ENCODE measurements around the gene ATP6V1F.

The ATP6V1F gene

DNA sequence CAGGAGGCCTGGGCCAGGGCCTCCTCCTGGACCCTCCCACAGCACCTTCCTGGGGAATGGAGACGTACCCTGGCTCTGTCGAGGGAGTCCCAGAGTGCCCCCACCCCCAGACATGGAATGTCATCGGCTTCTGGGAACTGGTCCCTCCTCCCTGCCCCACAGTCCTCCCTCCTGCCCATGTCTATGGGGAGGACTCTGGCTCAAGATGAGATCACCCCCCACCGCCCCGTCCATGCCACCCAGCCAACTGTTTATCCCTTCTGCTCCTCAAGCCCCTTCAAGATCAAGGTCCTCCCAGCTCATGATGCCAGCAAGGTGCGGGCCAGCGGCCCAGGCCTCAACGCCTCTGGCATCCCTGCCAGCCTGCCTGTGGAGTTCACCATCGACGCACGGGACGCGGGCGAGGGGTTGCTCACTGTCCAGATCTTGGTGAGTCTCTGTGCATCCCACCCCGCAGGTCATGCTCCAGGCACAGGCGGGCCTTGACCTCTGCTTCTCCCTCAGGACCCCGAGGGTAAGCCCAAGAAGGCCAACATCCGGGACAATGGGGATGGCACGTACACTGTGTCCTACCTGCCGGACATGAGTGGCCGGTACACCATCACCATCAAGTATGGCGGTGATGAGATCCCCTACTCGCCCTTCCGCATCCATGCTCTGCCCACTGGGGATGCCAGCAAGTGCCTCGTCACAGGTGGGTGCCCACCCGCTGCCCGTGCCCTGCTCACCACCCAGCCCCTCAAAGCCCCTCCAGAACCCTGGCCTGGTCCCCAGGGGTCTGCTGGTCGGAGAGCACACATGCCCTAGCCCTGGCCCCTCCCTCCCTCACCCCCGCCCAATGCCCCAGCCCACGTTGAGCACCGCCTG is 14.1 kb upstream of the ATP6V1F start:
- DNase-seq (ENCODE audit: low read depth): no peak

DNA sequence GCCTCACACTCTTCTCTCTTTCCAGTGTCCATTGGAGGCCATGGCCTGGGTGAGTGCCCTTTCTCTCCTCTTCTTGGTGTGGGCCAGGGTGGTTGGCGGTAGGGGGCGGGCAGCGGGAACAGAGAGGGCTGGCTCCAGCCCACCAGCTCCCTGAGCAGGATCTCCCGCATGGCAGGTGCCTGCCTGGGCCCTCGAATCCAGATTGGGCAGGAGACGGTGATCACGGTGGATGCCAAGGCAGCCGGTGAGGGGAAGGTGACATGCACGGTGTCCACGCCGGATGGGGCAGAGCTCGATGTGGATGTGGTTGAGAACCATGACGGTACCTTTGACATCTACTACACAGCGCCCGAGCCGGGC is 13.5 kb upstream of the ATP6V1F start:
- no peak for DNase-seq (ENCODE audit: low read depth)

DNA sequence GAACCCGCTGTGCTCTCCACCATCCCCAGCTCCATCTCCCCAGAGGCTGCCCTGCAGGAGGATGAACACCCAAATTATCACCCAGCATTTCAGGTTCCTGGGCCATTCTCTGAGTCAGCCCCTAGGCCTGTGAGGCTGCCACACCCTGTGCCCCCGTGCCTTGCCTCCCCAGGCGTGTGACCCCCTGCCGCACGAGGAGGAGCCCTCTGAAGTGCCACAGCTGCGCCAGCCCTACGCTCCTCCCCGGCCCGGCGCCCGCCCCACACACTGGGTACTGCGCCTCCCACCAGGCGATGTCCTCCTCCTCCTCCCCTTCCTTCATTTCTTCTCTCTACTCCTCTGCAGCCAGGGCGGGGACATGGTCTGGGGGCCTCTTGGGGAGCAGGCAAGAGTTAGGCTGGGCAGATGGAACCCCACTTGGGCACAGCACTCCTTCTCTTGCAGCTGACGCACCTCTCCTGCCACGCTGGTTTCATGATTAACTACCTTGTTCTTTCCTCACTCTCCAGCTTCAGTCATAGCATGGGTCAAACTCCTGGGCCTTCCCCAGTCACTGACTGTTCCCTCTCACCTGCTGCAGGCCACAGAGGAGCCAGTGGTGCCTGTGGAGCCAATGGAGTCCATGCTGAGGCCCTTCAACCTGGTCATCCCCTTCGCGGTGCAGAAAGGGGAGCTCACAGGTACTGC is 12.7 kb upstream of the ATP6V1F start:
- DNase-seq (ENCODE audit: low read depth): no peak

DNA sequence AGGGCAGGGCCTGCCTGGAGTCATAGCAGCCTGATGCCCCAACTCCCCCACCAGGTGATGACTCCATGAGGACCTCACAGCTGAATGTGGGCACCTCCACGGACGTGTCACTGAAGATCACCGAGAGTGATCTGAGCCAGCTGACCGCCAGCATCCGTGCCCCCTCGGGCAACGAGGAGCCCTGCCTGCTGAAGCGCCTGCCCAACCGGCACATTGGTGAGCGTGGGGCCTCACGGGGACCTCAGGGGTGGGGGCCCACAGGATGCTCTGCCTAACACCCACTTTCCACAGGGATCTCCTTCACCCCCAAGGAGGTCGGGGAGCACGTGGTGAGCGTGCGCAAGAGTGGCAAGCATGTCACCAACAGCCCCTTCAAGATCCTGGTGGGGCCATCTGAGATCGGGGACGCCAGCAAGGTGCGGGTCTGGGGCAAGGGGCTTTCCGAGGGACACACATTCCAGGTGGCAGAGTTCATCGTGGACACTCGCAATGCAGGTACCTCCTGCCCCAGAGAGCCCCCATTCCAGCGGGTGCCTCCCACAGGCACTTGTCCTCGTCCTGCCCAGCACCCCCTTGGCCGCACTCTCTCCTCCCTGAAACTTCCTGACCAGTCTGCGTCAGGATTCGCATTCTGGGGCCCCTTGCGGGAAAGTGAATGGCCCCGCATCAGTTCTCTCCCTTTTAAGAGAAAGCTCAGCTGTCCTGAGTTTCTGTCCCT is 10.0 kb upstream of the ATP6V1F start:
- DNase-seq (ENCODE audit: low read depth): no peak

DNA sequence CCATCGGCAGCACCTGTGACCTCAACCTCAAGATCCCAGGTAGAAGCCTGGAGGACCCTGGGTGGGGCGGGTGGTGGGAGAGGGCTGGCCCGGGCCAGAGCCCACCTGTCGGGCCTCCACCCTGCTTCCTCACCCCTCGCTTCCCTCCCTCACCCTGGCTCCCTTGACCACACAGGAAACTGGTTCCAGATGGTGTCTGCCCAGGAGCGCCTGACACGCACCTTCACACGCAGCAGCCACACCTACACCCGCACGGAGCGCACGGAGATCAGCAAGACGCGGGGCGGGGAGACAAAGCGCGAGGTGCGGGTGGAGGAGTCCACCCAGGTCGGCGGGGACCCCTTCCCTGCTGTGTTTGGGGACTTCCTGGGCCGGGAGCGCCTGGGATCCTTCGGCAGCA is 8.9 kb upstream of the ATP6V1F start:
- DNase-seq (ENCODE audit: low read depth): no peak

DNA sequence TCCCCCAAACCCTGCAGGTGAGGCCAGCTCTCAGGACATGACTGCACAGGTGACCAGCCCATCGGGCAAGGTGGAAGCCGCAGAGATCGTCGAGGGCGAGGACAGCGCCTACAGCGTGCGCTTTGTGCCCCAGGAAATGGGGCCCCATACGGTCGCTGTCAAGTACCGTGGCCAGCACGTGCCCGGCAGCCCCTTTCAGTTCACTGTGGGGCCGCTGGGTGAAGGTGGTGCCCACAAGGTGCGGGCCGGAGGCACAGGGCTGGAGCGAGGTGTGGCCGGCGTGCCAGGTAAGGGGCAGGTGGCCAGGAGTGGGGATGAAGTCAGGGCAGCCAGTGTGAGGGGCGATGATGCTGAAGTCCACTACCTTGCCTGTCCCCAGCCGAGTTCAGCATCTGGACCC is 8.3 kb upstream of the ATP6V1F start:
- DNase-seq (ENCODE audit: low read depth): no peak

DNA sequence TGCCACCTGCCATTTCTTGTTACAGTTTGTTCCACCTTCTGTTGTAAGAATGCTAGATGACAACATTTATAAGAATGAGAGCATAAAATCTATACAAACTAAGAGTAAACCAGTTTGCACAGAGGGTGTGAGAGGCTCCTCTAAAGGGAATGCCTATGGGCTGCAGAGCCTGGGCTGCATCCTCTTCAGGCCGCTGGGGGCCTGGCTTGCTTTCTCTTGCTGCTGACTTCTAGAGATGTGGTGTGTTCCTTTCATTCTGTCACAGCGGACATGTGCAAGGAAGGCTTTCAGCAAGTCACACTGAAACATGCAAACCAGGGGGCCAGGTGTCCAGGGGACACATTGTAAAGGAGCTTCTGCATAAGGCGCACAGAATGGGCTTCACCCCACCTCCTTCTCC is 7.1 kb upstream of the ATP6V1F start:
- no peak for DNase-seq (ENCODE audit: low read depth)

DNA sequence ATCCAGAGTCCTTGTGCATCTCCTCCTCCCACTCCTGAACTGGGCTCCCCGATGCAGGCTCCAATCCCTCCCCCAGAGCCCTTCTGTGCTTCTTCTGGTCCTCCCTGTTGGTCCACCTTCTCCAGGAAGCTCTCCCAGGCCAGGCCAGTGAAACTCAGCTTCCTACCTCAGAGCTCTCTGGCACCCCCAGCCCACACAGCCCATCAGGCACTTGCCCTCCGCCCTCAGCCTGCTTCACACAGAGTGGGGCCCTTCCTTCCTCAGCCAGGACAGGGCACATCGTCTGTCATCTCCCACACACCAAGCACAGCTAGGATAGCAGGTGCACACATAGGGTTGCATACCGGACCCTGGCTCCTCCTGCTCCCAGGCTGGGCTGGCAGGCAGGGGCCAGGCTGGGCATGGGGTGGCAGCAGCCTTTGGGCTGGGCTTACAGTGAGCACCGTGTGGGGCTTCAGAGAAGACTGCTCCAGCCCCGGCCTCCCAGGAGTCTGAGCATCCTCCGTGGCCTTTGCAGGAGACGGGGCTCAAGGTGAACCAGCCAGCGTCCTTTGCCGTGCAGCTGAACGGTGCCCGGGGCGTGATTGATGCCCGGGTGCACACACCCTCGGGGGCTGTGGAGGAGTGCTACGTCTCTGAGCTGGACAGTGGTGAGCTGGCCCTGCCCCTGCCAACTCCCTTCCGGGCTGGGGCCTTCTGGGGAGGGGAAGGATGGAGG is 6.5 kb upstream of the ATP6V1F start:
- no peak for DNase-seq (ENCODE audit: low read depth)

DNA sequence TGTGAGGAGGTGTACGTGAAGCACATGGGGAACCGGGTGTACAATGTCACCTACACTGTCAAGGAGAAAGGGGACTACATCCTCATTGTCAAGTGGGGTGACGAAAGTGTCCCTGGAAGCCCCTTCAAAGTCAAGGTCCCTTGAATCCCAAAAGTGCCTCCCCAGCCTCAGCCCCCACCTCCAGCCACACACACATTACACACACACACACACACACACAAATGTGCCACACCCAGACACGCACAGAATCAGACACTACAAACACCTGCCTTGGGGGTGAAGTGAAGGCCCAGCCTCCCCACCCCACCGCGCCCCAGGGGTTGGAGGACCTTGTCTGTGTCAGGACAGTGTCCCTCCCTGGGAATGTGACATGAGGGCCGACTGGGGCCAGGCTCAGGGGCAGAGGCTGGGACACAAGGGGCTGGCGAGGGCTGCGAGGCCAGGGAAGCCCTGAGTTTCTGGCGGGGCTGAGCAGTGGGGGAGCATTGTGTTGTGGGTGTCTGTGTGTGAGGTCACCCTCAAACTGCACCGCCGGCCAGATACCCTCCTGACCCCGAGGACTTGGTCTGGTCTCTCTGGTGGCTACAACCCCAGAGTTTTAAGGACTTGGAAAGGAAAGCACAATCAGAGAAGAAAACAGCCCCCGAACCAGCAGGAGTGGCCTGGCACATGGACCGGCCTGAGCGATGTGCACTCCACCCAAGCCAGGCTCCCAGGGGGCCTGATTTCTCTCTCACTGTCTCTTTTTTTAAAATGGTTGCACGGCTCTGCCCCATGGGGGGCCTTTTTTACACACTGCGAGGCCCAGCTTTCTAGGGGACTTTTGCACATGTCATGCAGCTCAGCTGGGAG is 4.0 kb upstream of the ATP6V1F start:
- no peak for DNase-seq (ENCODE audit: low read depth)

DNA sequence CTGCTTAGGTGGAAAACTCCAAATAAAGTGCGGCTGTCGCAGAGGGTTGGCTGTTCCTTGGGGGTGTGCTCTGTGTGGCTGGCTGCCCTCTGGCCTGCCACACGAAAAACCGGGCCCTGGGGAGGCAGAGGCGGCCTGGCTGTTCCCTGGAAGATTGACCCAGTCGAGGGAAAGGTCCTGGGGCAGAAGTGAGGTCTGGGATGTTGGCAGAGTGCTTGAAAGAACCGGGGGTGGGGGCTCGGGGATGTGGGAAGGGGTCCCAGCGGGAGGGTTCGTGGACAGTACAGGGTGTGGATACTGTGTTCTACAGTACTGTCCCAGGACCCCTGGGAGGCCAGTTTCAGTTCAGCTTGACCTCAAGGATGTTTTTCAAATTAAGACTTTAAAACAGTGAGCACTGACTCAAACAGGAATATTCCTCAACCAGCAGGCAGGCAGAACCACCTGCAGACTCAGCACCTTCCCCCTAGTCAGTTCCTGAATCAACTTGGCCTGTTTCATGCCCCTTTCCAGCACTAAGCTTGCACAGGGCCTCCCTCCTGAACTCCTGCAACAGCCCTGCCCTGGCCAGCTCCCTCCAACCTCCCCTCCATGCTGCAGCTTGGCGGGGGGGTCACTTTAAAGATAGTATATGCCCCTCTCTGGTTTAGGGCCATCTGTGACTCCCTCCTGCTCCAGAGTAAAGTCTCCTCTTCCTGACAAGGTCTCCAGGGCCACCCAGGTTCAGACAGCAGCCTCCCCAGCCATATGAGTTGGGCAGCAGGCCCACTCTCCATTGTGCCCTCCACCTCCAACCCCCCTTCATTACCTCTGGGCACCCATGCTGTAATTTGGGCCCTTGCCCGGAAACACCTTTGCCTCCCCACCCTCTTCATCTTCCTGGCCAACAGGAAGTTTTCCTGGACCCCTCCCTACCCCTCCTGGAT is 3.2 kb upstream of the ATP6V1F start:
- no peak for DNase-seq (ENCODE audit: low read depth)

DNA sequence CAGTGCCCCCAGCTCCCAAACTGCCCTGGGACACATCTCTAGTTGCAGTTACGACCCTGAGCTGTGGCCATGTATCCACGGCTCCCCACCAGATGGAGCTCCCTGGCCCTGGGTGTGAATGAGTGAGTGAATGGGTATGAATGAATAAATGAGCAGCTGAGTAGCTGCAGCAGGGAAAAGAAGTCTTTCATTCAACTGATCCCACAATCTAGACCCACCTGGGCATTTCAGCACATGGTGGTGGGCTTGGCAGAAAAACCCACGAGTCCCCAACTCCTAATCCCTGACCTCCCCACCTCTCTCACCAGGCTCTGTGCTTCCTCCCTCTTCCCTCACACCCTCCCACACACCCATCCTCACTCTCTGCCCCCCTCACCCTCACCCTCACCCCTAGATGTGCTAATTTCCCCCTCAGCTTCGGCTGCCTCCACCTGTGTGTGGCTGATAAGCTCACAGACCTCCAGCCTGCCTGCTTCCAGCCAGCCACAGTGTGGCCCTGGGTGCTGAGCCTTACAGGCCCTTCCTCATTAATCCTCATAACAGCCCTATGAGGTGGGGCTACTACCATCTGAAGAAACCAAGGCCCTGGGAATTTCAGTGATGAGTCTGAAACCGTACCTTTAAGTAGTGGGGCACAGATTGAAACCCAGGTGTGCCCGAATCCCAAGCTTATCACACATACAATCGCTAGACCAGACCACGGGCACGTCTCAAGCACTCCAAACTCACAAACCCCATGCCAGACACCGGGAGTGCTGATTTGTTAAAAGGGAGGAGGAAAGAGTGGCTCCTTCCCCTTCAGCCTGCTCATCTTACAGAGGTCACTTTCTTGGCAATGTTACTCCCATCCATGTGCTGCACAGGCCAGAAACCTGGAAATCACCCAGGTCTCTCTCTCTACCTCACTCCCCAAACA is 2.2 kb upstream of the ATP6V1F start:
- DNase-seq (ENCODE audit: low read depth): no peak

DNA sequence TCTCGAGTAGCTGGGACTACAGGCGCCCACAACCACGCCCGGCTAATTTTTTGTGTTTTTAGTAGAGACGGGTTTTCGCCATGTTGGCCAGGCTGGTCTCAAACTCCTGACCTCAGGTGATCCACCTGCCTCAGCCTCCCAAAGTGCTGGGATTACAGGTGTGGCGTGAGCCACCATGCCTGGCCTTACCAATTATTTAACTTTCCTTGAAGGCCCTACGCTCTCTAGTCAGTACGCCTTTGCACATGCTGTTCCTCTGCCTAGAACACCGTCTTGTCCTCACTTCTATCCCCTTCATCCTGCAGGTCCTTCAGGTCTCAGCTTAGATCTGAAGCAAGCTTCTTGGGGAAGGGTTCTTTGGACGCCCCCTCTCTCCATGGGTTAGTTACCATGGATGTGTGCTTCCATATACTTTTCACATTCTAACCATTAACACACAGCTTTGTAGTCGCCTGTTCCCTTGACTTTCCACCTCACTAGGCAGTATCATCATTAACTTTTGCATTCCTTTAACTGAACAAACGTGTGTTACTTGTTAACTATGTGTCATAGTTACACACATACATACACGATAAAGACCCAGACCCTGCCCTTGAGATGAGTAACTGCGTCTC is 592 bp upstream of the ATP6V1F start:
- DNase-seq (ENCODE audit: low read depth): no peak

DNA sequence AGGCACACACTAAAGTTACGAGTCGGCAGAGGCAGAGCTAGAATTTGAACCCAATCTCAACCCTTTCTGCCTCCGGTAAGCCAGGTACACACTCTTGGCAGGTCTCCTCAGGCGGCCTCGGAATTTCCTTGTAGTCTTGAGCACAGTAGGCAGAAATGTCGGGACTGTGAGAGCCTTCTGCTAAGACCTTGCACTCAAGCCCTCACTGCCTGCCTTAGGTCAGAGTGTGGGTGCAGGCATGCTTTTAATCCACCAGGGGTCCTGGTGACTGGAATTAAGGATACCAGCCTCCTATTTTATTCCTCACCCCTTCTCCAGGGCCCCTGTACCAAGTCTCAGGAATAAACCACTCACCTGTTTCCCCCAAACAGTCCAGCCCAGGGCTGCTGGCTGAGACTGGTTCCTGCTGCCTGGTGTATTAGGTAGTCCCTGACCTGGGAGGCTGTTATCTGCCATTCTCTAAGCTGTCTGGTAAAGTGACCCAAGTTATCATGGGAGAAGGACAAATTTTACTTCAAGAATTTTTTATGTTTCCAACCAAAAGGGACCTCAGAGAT is 855 bp downstream of the ATP6V1F start:
- peak; percentile 16 for DNase-seq (ENCODE audit: low read depth)

DNA sequence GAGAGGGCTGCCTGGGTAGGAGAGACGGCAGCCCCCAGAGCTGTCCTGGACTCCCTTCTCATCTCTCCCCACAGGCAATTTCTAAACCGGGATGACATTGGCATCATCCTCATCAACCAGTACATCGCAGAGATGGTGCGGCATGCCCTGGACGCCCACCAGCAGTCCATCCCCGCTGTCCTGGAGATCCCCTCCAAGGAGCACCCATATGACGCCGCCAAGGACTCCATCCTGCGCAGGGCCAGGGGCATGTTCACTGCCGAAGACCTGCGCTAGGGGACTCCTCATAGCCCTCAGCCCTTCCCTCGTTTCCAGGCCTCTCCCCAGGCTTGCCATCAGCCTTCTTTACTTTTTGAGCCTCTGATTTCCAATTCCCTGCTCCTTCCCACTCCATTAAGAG is 2.6 kb downstream of the ATP6V1F start:
- DNase-seq (ENCODE audit: low read depth): no peak

DNA sequence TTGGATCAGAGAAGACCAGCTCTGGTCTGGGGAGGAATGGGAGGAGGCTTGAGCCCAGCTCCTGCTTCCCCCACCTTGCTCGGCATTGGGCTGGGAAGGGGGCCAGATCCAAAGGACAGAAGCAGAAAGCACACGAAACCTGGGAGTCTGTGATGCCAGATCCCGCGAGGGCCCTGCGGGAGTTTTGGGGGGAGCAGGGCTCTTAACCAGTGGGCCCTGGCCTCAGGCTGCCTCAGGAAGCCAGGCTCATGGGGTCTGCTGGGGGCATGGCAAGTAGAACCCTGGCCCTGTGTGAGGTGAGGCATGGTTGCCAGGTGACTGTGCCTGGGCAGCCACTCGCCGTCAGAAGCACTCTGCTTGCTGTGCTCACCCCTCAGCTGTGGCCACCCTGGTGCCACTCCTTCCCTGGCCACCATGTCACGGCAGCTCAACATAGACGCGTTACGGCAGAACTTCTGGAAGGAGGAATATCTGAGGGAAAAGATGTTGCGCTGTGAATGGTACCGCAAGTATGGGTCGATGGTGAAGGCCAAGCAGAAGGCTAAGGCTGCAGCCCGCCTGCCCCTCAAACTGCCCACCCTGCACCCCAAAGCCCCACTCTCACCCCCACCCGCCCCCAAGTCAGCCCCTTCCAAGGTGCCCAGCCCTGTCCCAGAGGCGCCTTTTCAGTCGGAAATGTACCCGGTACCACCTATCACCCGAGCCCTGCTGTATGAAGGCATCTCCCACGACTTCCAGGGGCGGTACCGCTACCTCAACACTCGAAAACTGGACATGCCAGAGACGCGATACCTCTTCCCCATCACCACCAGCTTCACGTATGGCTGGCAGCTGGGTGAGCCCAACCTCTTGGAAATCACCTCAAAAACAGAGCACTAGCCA is 3.6 kb downstream of the ATP6V1F start:
- no peak for DNase-seq (ENCODE audit: low read depth)

DNA sequence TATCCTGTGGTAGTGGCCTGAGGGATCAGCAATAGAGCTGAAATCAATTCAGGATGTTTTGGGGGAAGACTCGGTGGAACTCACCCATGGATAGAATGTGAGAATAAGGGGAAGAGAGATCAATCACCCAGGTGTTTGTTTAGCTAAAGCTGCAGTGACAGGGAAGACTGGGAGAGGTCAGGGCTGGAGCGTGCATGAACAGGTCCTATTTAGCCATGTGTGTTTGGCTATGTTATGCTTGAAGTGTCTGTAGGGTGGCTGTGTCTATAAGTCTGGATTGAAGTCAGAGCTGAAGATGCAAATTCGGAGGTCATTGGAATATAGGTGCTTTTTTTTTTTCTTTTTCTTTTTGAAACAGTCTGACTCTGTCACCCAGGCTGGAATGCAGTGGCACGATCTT is 4.6 kb downstream of the ATP6V1F start:
- no peak for DNase-seq (ENCODE audit: low read depth)

DNA sequence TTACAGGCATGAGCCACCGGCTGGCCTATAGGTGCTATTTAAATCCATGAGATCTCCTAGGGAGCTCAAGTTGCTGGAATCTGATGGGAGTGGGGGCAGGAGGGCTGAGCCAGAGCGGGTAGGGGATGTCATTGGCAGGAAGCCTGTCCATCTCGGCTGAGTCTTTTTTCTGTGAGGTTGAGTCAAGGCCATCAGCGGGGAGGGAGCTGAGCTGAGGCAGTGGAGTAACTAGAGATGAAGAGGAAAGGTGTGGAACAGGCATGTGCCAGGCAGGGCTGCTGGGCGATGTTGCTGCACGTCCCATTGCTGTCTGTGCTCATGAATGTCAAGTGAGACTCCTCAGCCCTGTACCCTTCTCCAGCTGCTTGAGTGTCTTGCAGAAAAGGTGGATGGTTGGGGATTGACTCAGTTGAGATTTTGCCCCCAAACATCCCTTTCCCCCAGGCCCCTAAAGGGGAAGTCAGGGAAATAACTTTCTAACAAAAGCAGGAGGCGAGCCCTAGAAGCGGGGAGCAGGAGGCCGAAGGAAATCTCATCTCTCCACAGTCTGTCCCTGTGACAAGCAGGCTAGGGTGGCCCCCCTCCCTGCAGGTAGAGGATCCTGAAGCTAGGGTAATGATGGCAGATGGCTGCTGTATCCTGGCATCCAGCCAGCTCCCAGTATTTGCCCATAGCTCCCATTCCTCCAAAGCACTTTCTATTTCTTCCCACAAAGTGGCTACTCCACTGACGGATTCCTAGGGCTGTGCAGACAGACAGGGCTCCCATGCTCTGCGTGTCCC is 5.4 kb downstream of the ATP6V1F start:
- DNase-seq (ENCODE audit: low read depth): no peak
